HepG2 (cell line): ENCODE data around the gene RESP18. TPM values are rescaled to one million over a fixed set of nuclear protein-coding genes. Genes with fewer than 3 reads are reported as not detected.

Source experiments
- AKAP8 ChIP-seq: sonication (generic); formaldehyde crosslinking; IDR thresholded peaks from 2 replicates; pipeline ENCODE4 v1.5.1; 2020; ENCODE audit warnings: mild to moderate bottlenecking, missing genetic modification reagents
- ARID4A ChIP-seq: sonication (generic); formaldehyde crosslinking; IDR thresholded peaks from 2 replicates; pipeline ENCODE4 v1.5.0; 2020; ENCODE audit warnings: mild to moderate bottlenecking, missing genetic modification reagents, borderline replicate concordance
- ATF7 ChIP-seq, 2 experiments: fragments of 450-650 bp in 1 of 2; sonication (generic) in 1 of 2; formaldehyde crosslinking in 1 of 2; IDR thresholded peaks; 2 replicates each; pipeline versions ENCODE4 v1.4.0 to v1.6.1; 2016 to 2020; ENCODE audit warnings: antibody characterized with exemption in 1 of 2, mild to moderate bottlenecking in 1 of 2, missing genetic modification reagents in 1 of 2
- DRAP1 ChIP-seq: IDR thresholded peaks from 2 replicates; pipeline ENCODE4 v1.6.1; 2016; ENCODE audit warnings: missing genetic modification reagents, missing compliant biosample characterization
- MATR3 ChIP-seq: sonication (generic); formaldehyde crosslinking; IDR thresholded peaks from 2 replicates; pipeline ENCODE4 v1.4.0; 2020; ENCODE audit warnings: missing genetic modification reagents
- PBX3 ChIP-seq: sonication (generic); formaldehyde crosslinking; IDR thresholded peaks from 2 replicates; pipeline ENCODE4 v1.8.1; 2023; ENCODE audit warnings: missing genetic modification reagents, inconsistent platforms, borderline replicate concordance
- PRPF4 ChIP-seq: fragments of 200-400 bp; formaldehyde crosslinking; IDR thresholded peaks from 2 replicates; pipeline ENCODE4 v1.6.1; 2016; ENCODE audit warnings: low read length, low read depth; ENCODE audit not compliant: poor library complexity, severe bottlenecking
- RXRA ChIP-seq: sonication (generic); formaldehyde crosslinking; IDR thresholded peaks from 2 replicates; pipeline ENCODE4 v1.5.1; 2020; ENCODE audit warnings: missing genetic modification reagents
- SIN3A ChIP-seq: IDR thresholded peaks from 2 replicates; pipeline ENCODE4 v1.6.1; 2011; ENCODE audit warnings: low read depth, mild to moderate bottlenecking, control low read depth, low read length, borderline replicate concordance
- SP4 ChIP-seq: sonication (generic); formaldehyde crosslinking; IDR thresholded peaks from 2 replicates; pipeline ENCODE4 v1.8.1; 2023; ENCODE audit warnings: mild to moderate bottlenecking, missing genetic modification reagents
- SPEN ChIP-seq: sonication (generic); formaldehyde crosslinking; IDR thresholded peaks from 2 replicates; pipeline ENCODE4 v1.5.1; 2020; ENCODE audit warnings: low read depth, mild to moderate bottlenecking, missing genetic modification reagents
- TMF1 ChIP-seq: sonication (generic); formaldehyde crosslinking; IDR thresholded peaks from 2 replicates; pipeline ENCODE4 v1.8.1; 2022; ENCODE audit warnings: low read depth, missing genetic modification reagents
- WIZ ChIP-seq: sonication (generic); formaldehyde crosslinking; IDR thresholded peaks from 2 replicates; pipeline ENCODE4 v1.5.1; 2020; ENCODE audit warnings: mild to moderate bottlenecking, missing genetic modification reagents
- ZBTB43 ChIP-seq: sonication (generic); formaldehyde crosslinking; conservative IDR thresholded peaks from 2 replicates; pipeline ENCODE4 v1.4.0; 2020; ENCODE audit warnings: missing genetic modification reagents
- ZNF253 ChIP-seq: sonication (generic); formaldehyde crosslinking; IDR thresholded peaks from 2 replicates; pipeline ENCODE4 v1.8.0; 2022; ENCODE audit warnings: mild to moderate bottlenecking, missing genetic modification reagents, borderline replicate concordance
- ZNF343 ChIP-seq: sonication (generic); formaldehyde crosslinking; IDR thresholded peaks from 2 replicates; pipeline ENCODE4 v1.4.0; 2020; ENCODE audit warnings: mild to moderate bottlenecking, missing genetic modification reagents
- ZNF7 ChIP-seq: IDR thresholded peaks from 2 replicates; pipeline ENCODE4 v1.6.1; 2016; ENCODE audit warnings: missing biosample characterization, missing genetic modification reagents
- ZNF746 ChIP-seq: sonication (generic); formaldehyde crosslinking; IDR thresholded peaks from 2 replicates; pipeline ENCODE4 v1.8.0; 2022; ENCODE audit warnings: mild to moderate bottlenecking, missing genetic modification reagents
- polyA plus RNA-seq, 8 experiments: library from polyadenylated mRNA; depleted of rRNA in 3 of 8; stranded (reverse) in 7 of 8; unstranded in 1 of 8; fragments of >200 nt; fragmentation: Illumina TruSeq in 4 of 8; extraction: Trizol in 4 of 8; gene quantifications; 2 replicates each; pipeline versions ENCODE4 v1.2.1 to v1.2.3, GENCODE V29; 2011 to 2016; ENCODE audit warnings: low read depth in 4 of 8, missing spikeins in 1 of 8, mixed read lengths in 1 of 8; ENCODE audit not compliant: insufficient read depth in 1 of 8
- total RNA-seq, 5 experiments: library from RNA; depleted of rRNA; stranded (reverse); fragments of >200 nt; fragmentation: Illumina TruSeq; extraction: Trizol; gene quantifications; 2 replicates each; pipeline ENCODE4 v1.2.3, GENCODE V29; 2016; ENCODE audit warnings: low read depth in 1 of 5
- TF ChIP-seq, protein P1 (sequence below): sonication (generic); formaldehyde crosslinking; IDR thresholded peaks from 2 replicates; pipeline ENCODE4 v1.8.0; 2022; ENCODE audit warnings: mild to moderate bottlenecking, missing genetic modification reagents; ENCODE audit not compliant: insufficient replicate concordance

The RESP18 gene
- total and polyA plus RNA-seq, 2 of the 13 experiments (the other 11 are each of a cell fraction or from before 2014, with no cell fraction given), result not detected

GRCh38 chr2:219294356-219295351, 37.9 kb downstream of the RESP18 start (continued):
- TF ChIP-seq, protein P1, sequence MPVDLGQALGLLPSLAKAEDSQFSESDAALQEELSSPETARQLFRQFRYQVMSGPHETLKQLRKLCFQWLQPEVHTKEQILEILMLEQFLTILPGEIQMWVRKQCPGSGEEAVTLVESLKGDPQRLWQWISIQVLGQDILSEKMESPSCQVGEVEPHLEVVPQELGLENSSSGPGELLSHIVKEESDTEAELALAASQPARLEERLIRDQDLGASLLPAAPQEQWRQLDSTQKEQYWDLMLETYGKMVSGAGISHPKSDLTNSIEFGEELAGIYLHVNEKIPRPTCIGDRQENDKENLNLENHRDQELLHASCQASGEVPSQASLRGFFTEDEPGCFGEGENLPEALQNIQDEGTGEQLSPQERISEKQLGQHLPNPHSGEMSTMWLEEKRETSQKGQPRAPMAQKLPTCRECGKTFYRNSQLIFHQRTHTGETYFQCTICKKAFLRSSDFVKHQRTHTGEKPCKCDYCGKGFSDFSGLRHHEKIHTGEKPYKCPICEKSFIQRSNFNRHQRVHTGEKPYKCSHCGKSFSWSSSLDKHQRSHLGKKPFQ (CRISPR knock-in tag), result no peak
- TF ChIP-seq RXRA (peak; percentile 76), ARID4A (CRISPR knock-in tag) (peak; percentile 94), ZNF343 (0 out of 2 replicates have a peak, but pooled peaks have one; percentile 88), SIN3A (peak; percentile 69; the same call in 1 of the 2 replicates), ZNF7 (CRISPR knock-in tag) (no peak), TMF1 (CRISPR knock-in tag) (peak; percentile 80; the same call in 1 of the 2 replicates), ZBTB43 (CRISPR knock-in tag) (0 out of 2 replicates have a peak, but pooled peaks have one; percentile 14), AKAP8 (peak; percentile 76; the same call in 1 of the 2 replicates), WIZ (CRISPR knock-in tag) (0 out of 2 replicates have a peak, but pooled peaks have one; percentile 24), ZNF253 (CRISPR knock-in tag) (peak; percentile 84), ATF7 (IDR thresholded peaks at IDR 0.05) (no peak), ATF7 (CRISPR knock-in tag; IDR thresholded peaks at IDR 0.05) (peak; percentile 76), DRAP1 (0 out of 2 replicates have a peak, but pooled peaks have one; percentile 43), ZNF746 (no peak; the same call in 1 of the 2 replicates), SP4 (CRISPR knock-in tag) (peak; percentile 93), PBX3 (no peak), MATR3 (CRISPR knock-in tag) (no peak), SPEN (CRISPR knock-in tag) (peak; percentile 94), PRPF4 (peak; percentile 44)
